TTC549 (cell line): ENCODE measurements around the gene ADAT1.

Source experiments
- FAIRE-seq: peaks from 2 replicates; lab custom pipeline; 2012; peaks lifted over from hg19 to GRCh38; lab: Jason Lieb, UNC

The ADAT1 gene

GRCh38 chr16:75575958-75576357 lies 47.1 kb downstream of the ADAT1 start:
- FAIRE-seq = no peak

- FAIRE-seq = no peak
Measured at GRCh38 chr16:75573955-75574354, 49.1 kb downstream of the ADAT1 start.

GRCh38 chr16:75572864-75573542 lies 50.1 kb downstream of the ADAT1 start:
- FAIRE-seq = no peak

GRCh38 chr16:75570396-75571065 lies 52.5 kb downstream of the ADAT1 start:
- no peak for FAIRE-seq

- FAIRE-seq = no peak
Measured at GRCh38 chr16:75567911-75568310, 55.2 kb downstream of the ADAT1 start.

GRCh38 chr16:75566758-75567255 lies 56.3 kb downstream of the ADAT1 start:
- no peak for FAIRE-seq

- no peak for FAIRE-seq
Measured at GRCh38 chr16:75566040-75566757, 56.9 kb downstream of the ADAT1 start, which contains the start of gene GABARAPL2. Gene GABARAPL2 (plus strand): TSS chr16:75566379. CDS start chr16:75566487, 108 bp downstream.

GRCh38 chr16:75565640-75566039 lies 57.4 kb downstream of the ADAT1 start:
- no peak for FAIRE-seq

GRCh38 chr16:75559564-75560372 lies 63.3 kb downstream of the ADAT1 start:
- no peak for FAIRE-seq

GRCh38 chr16:75558846-75559401 lies 64.2 kb downstream of the ADAT1 start:
- FAIRE-seq = no peak

- no peak for FAIRE-seq
Measured at GRCh38 chr16:75556431-75556950, 66.6 kb downstream of the ADAT1 start.

GRCh38 chr16:75555707-75556430 lies 67.2 kb downstream of the ADAT1 start, which contains the start of gene TMEM231:
Gene TMEM231 (minus strand): TSS chr16:75556252. CDS start chr16:75556209, 43 bp downstream.
- FAIRE-seq = peak; percentile 81

GRCh38 chr16:75555213-75555706 lies 67.8 kb downstream of the ADAT1 start:
- peak; percentile 92 for FAIRE-seq

GRCh38 chr16:75552951-75553350 lies 70.1 kb downstream of the ADAT1 start:
- no peak for FAIRE-seq

GRCh38 chr16:75550211-75550662 lies 72.8 kb downstream of the ADAT1 start:
- FAIRE-seq = no peak
